Keratinocyte (primary cell): ENCODE data around the gene ADI1. TPM values are rescaled to one million over a fixed set of nuclear protein-coding genes. Genes with fewer than 3 reads are reported as not detected.
"Not testable (repeated sequence)": the region's sequence is repeated elsewhere in the genome, so short reads cannot be mapped to it uniquely, and the experiment has no call there.

Experiments
- DNase-seq: peaks from one replicate; pipeline ENCODE4 v3.0.0-alpha.2; 2011; ENCODE audit warnings: low read depth, missing footprints, low spot score
- FAIRE-seq: peaks from 2 replicates; lab custom pipeline; 2011; peaks lifted over from hg19 to GRCh38; lab: Jason Lieb, UNC
- H2AFZ ChIP-seq: 2 replicates; pipeline ENCODE4 v1.6.0; 2012; ENCODE audit warnings: low read length, control low read depth, inconsistent platforms; ENCODE audit not compliant: control insufficient read depth
- H3K27ac ChIP-seq: 2 replicates; pipeline ENCODE4 v1.5.1; 2011; ENCODE audit warnings: low read length; ENCODE audit not compliant: control insufficient read depth, insufficient read depth
- H3K27me3 ChIP-seq: 3 replicates; pipeline ENCODE4 v1.6.0; 2011; ENCODE audit warnings: low read length; ENCODE audit not compliant: control insufficient read depth, insufficient read depth; ENCODE audit errors: extremely low read depth
- H3K36me3 ChIP-seq, 2 experiments: 2 replicates in 1 of 2; 3 replicates in 1 of 2; pipeline ENCODE4 v1.5.1; 2011; ENCODE audit warnings: low read length in 2 of 2, mild to moderate bottlenecking in 1 of 2; ENCODE audit not compliant: control insufficient read depth in 2 of 2, insufficient read depth in 2 of 2; ENCODE audit errors: extremely low read depth in 1 of 2
- H3K4me1 ChIP-seq: 3 replicates; pipeline ENCODE4 v1.5.1; 2011; ENCODE audit warnings: low read length; ENCODE audit not compliant: control insufficient read depth, insufficient read depth; ENCODE audit errors: extremely low read depth
- H3K4me2 ChIP-seq: 3 replicates; pipeline ENCODE4 v1.6.0; 2011; ENCODE audit warnings: low read depth, low read length; ENCODE audit not compliant: control insufficient read depth, insufficient read depth; ENCODE audit errors: extremely low read depth
- H3K4me3 ChIP-seq, 3 experiments: fragments of 200-600 bp in 1 of 3; sonication (generic) in 1 of 3; 2 replicates in 2 of 3; 3 replicates in 1 of 3; pipeline ENCODE4 v1.5.1; 2011 to 2016; ENCODE audit warnings: low read length in 3 of 3, mild to moderate bottlenecking in 3 of 3, control low read depth in 2 of 3, inconsistent platforms in 1 of 3, low read depth in 1 of 3, mixed read lengths in 1 of 3, mixed run types in 1 of 3, moderate library complexity in 1 of 3; ENCODE audit not compliant: control insufficient read depth in 2 of 3, insufficient read depth in 2 of 3; ENCODE audit errors: extremely low read depth in 1 of 3
- H3K79me2 ChIP-seq: 2 replicates; pipeline ENCODE4 v1.6.0; 2012; ENCODE audit warnings: low read length; ENCODE audit not compliant: control insufficient read depth, insufficient read depth
- H3K9ac ChIP-seq: 3 replicates; pipeline ENCODE4 v1.6.0; 2011; ENCODE audit warnings: low read length; ENCODE audit not compliant: control insufficient read depth, insufficient read depth; ENCODE audit errors: extremely low read depth
- H3K9me1 ChIP-seq: 3 replicates; pipeline ENCODE4 v1.6.0; 2011; ENCODE audit warnings: low read length; ENCODE audit not compliant: control insufficient read depth, insufficient read depth; ENCODE audit errors: extremely low read depth
- H3K9me3 ChIP-seq: 2 replicates; pipeline ENCODE4 v1.5.1; 2012; ENCODE audit warnings: low read depth, low read length; ENCODE audit not compliant: control insufficient read depth
- H4K20me1 ChIP-seq: 3 replicates; pipeline ENCODE4 v1.6.0; 2011; ENCODE audit warnings: low read length; ENCODE audit not compliant: control insufficient read depth, insufficient read depth; ENCODE audit errors: extremely low read depth
- CTCF ChIP-seq, 3 experiments: IDR thresholded peaks in 1 of 3; conservative IDR thresholded peaks in 1 of 3; optimal IDR thresholded peaks in 1 of 3; 2 replicates in 2 of 3; 3 replicates in 1 of 3; pipeline versions ENCODE3 to v1.5.1; 2011; ENCODE audit warnings: low read length in 3 of 3, mild to moderate bottlenecking in 3 of 3, moderate library complexity in 2 of 3, control low read depth in 1 of 3, inconsistent platforms in 1 of 3; ENCODE audit not compliant: insufficient read depth in 2 of 3; ENCODE audit errors: extremely low read depth in 1 of 3
- EZH2 ChIP-seq: IDR thresholded peaks from one replicate; pipeline ENCODE4 v1.6.1; 2012; ENCODE audit warnings: inconsistent platforms, mild to moderate bottlenecking, low read length, moderate library complexity
- dilution Hi-C: fragments of 300-500 bp; cut with MboI; formaldehyde crosslinking; loops from one replicate; pipeline ENCODE4 v1.7.0; 2020; ENCODE audit warnings: low sequenced_read_pairs; ENCODE audit not compliant: extremely low pct_ligation_motif_present
- polyA plus RNA-seq, 5 experiments: library from polyadenylated mRNA; depleted of rRNA in 3 of 5; stranded (reverse) in 3 of 5; stranded (forward) in 1 of 5; unstranded in 1 of 5; fragments of >200 nt; gene quantifications; 1 replicate in 1 of 5; 2 replicates in 3 of 5; 3 replicates in 1 of 5; pipeline versions ENCODE4 v1.2.1 to v1.2.3, GENCODE V29; 2011 to 2012; ENCODE audit warnings: missing spikeins in 2 of 5, low read depth in 1 of 5, low replicate concordance in 1 of 5

Gene ADI1
- polyA plus RNA-seq, 1 donor (not counting 4 experiments of a cell fraction or from before 2014, with no cell fraction given): 47.4 TPM

- Histone ChIP-seq H3K79me2 (no peaks in the 10 kb centered on the region), H3K4me2 (no peak overlapping the region), H3K9ac (no peak overlapping the region), H4K20me1 (no peaks in the 10 kb centered on the region), H2AFZ (no peak overlapping the region), H3K9me1 (no peaks in the 10 kb centered on the region), H3K27ac (no peak overlapping the region), H3K4me3 (no peak overlapping the region), H3K27me3 (no peaks in the 10 kb centered on the region), H3K4me1 (no peaks in the 10 kb centered on the region), H3K36me3 (peaks cover 9 to 14% of the 10 kb centered on the region in 2 experiments), H3K9me3 (no peaks in the 10 kb centered on the region)
- dilution Hi-C loops: no loop called here
- FAIRE-seq (no peak), DNase-seq (no peak)
- no peak for TF ChIP-seq EZH2
- TF ChIP-seq CTCF (optimal IDR thresholded peaks at IDR 0.05 in 1 of 3, IDR thresholded peaks at IDR 0.05 in 1 of 3, conservative IDR thresholded peaks at IDR 0.05 in 1 of 3; ENCODE audit: extremely low read depth in 1 of 3, insufficient read depth in 2 of 3, low read length in 3 of 3): no peak
Observed at GRCh38 chr2:3456125-3456524, 63.2 kb downstream of the ADI1 start.

GRCh38 chr2:3454802-3455201 lies 64.5 kb downstream of the ADI1 start:
- DNase-seq (no peak), FAIRE-seq (no peak)
- H3K4me2 ChIP-seq: no peak overlapping the region
- H3K36me3 ChIP-seq: peaks cover 13 to 14% of the 10 kb centered on the region in 2 experiments
- H3K9me3 ChIP-seq: no peaks in the 10 kb centered on the region
- H3K9ac ChIP-seq: no peak overlapping the region
- H3K79me2 ChIP-seq: no peaks in the 10 kb centered on the region
- H4K20me1 ChIP-seq: no peaks in the 10 kb centered on the region
- H3K4me3 ChIP-seq: no peak overlapping the region
- H3K27me3 ChIP-seq: no peaks in the 10 kb centered on the region
- no peak overlapping the region for H3K27ac ChIP-seq
- H3K4me1 ChIP-seq: no peaks in the 10 kb centered on the region
- TF ChIP-seq EZH2 (no peak), CTCF (optimal IDR thresholded peaks at IDR 0.05 in 1 of 3, IDR thresholded peaks at IDR 0.05 in 1 of 3, conservative IDR thresholded peaks at IDR 0.05 in 1 of 3; ENCODE audit: extremely low read depth in 1 of 3, insufficient read depth in 2 of 3, low read length in 3 of 3) (no peak)
- dilution Hi-C loops: no loop called here
- H2AFZ ChIP-seq: no peak overlapping the region
- H3K9me1 ChIP-seq: no peaks in the 10 kb centered on the region

GRCh38 chr2:3454005-3454404 lies 65.3 kb downstream of the ADI1 start:
- H3K4me2 ChIP-seq, H3K9me1 ChIP-seq, H3K4me3 ChIP-seq, dilution Hi-C loops, H3K4me1 ChIP-seq, H3K9ac ChIP-seq, FAIRE-seq, H3K9me3 ChIP-seq, H4K20me1 ChIP-seq, H2AFZ ChIP-seq, H3K79me2 ChIP-seq, H3K27me3 ChIP-seq, H3K27ac ChIP-seq, DNase-seq: not testable (repeated sequence)
- H3K36me3 ChIP-seq: peaks cover 13 to 14% of the 10 kb centered on the region in 2 experiments
